Esophagus squamous epithelium (tissue), 5 donors: ENCODE results near the gene THAP10. TPM values are rescaled to one million over a fixed set of nuclear protein-coding genes. Genes with fewer than 3 reads are reported as not detected.

Experiments used
- DNase-seq: peaks from one replicate; lab custom pipeline; 2025; lab: John Stamatoyannopoulos, UW
- H3K27ac ChIP-seq, 4 donors: fragments of 200-600 bp; sonication (generic); one replicate each; pipeline ENCODE4 v1.5.1; 2016 to 2019; ENCODE audit warnings: mild to moderate bottlenecking in 1 of 4
- H3K27me3 ChIP-seq, 4 donors: fragments of 200-600 bp; sonication (generic); 1 replicate in 3 of 4; 2 replicates in 1 of 4; pipeline versions ENCODE4 v1.5.1 to v1.6.0; 2017 to 2021; ENCODE audit warnings: antibody characterized with exemption in 1 of 4
- H3K36me3 ChIP-seq, 3 donors: fragments of 200-600 bp; sonication (generic); one replicate each; pipeline ENCODE4 v1.5.1; 2016 to 2019
- H3K4me1 ChIP-seq, 3 donors: fragments of 200-600 bp; sonication (generic); one replicate each; pipeline ENCODE4 v1.5.1; 2017 to 2019
- H3K4me3 ChIP-seq, 4 donors: fragments of 200-600 bp; sonication (generic); 1 replicate in 3 of 4; 2 replicates in 1 of 4; pipeline ENCODE4 v1.5.1; 2016 to 2019; ENCODE audit warnings: mild to moderate bottlenecking in 2 of 4, moderate library complexity in 1 of 4
- H3K9me3 ChIP-seq, 3 donors: fragments of 200-600 bp; sonication (generic); one replicate each; pipeline ENCODE4 v1.5.1; 2016 to 2019
- POLR2A ChIP-seq, 4 donors: fragments of 450-650 bp; IDR thresholded peaks; one replicate each; pipeline ENCODE4 v1.6.1; 2017; ENCODE audit warnings: antibody characterized with exemption in 4 of 4, mild to moderate bottlenecking in 4 of 4, moderate library complexity in 3 of 4
- WGBS, 2 donors: methylation state at CpG; one replicate each; pipeline ENCODE4 v1.1.5; 2018; 5-methylcytosine and 5-hydroxymethylcytosine counted together
- intact Hi-C: fragments of 100-400 bp; cut with DNase I; formaldehyde crosslinking; loops from one replicate; pipeline ENCODE4 v1.15.0; 2022
- total RNA-seq, 4 donors: library from RNA; depleted of rRNA; stranded (reverse); fragments of >200 nt; gene quantifications; one replicate each; pipeline ENCODE4 v1.1.0, GENCODE V29; 2016
- TF ChIP-seq, protein P1 (sequence below), 6 experiments: fragments of 450-650 bp in 4 of 6; fragments of 200-600 bp in 2 of 6; sonication (generic) in 2 of 6; IDR thresholded peaks; one replicate each; pipeline ENCODE4 v1.5.1; 2016 to 2019; ENCODE audit warnings: antibody characterized with exemption in 6 of 6, mild to moderate bottlenecking in 4 of 6, moderate library complexity in 4 of 6
- donor health status: DM: yes; HTN: yes; CAD: no.

The THAP10 gene
- total RNA-seq, 4 donors from 2014 or later, result 1.5 to 3.0 (median 2.3) TPM

DNA sequence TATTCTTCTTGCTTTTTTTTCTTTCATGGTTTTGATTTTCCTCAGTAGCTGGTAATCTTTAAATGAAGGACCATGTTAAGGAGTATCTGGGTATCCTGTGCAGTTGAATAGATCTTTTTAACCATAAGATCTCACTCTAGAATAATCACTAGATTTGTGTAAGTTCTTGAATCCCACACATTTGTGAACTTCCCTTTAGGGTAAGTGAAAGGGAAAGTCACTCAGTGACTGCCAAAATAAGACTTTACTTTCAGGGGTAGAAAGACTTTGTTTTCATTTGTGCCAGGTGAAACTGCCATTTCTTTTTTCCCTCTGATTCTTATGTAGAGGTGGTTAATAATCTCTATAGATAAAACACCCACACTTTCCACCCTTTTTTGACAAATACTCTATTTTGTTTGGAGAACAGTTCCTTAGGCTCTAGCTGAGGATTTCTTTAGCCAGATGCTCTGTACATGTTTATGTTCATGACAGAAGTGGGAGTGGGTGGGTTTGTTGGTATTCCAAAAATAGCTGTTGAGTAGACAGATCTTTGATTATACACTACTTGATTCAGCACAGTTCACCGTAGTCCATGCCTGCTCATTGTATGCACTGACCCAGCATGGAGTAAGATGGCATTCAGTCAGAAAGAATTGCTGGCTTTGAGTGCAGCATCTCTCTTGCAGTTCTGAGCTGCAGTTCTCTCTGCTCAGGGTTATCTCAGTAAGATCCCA lies 28.9 kb upstream of the THAP10 start:
- Histone ChIP-seq H3K27ac (no peak overlapping the region), H3K9me3 (no peaks in the 10 kb centered on the region), H3K27me3 (no peaks in the 10 kb centered on the region), H3K4me3 (no peak overlapping the region), H3K4me1 (no peaks in the 10 kb centered on the region), H3K36me3 (no peaks in the 10 kb centered on the region)
- no peak for DNase-seq
- 27 to 50% methylated on average over 1 of the region's 1 CpG for WGBS, 2 donors
- intact Hi-C loops, result no loop called here
- no peak for TF ChIP-seq POLR2A (IDR thresholded peaks at IDR 0.05)
- TF ChIP-seq, protein P1, sequence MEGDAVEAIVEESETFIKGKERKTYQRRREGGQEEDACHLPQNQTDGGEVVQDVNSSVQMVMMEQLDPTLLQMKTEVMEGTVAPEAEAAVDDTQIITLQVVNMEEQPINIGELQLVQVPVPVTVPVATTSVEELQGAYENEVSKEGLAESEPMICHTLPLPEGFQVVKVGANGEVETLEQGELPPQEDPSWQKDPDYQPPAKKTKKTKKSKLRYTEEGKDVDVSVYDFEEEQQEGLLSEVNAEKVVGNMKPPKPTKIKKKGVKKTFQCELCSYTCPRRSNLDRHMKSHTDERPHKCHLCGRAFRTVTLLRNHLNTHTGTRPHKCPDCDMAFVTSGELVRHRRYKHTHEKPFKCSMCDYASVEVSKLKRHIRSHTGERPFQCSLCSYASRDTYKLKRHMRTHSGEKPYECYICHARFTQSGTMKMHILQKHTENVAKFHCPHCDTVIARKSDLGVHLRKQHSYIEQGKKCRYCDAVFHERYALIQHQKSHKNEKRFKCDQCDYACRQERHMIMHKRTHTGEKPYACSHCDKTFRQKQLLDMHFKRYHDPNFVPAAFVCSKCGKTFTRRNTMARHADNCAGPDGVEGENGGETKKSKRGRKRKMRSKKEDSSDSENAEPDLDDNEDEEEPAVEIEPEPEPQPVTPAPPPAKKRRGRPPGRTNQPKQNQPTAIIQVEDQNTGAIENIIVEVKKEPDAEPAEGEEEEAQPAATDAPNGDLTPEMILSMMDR (IDR thresholded peaks at IDR 0.05), result no peak

DNA sequence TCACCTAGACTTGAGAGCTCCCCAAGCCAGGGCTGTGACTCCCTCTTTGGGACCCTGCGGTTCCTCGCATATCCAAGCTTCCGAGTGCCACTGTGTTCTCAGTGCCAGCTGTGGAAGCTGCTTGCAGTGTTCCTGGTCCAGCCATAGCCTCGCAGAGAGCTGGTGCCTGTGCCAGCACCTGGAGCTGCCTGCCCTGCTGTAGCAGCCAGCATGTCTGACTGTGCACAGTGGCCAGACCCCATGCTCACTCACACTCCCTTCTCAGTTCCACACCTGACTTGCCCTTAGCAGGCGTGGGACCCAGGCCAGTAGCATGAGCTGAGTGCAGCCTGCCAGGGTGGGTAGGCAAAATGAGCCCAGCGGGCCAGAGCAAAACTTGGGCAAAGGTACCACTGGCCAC lies 25.7 kb upstream of the THAP10 start:
- H3K27me3 ChIP-seq, result no peaks in the 10 kb centered on the region
- no peak for DNase-seq
- no peaks in the 10 kb centered on the region for H3K4me1 ChIP-seq
- no peak for TF ChIP-seq POLR2A (IDR thresholded peaks at IDR 0.05)
- TF ChIP-seq, protein P1 (IDR thresholded peaks at IDR 0.05), result no peak
- intact Hi-C loops, result no loop called here
- WGBS, 2 donors, result 75 to 98% methylated on average over 3 to 6 of the region's 6 CpGs
- H3K36me3 ChIP-seq, result no peaks in the 10 kb centered on the region
- H3K27ac ChIP-seq, result no peak overlapping the region
- H3K9me3 ChIP-seq, result no peaks in the 10 kb centered on the region
- H3K4me3 ChIP-seq, result no peak overlapping the region

DNA sequence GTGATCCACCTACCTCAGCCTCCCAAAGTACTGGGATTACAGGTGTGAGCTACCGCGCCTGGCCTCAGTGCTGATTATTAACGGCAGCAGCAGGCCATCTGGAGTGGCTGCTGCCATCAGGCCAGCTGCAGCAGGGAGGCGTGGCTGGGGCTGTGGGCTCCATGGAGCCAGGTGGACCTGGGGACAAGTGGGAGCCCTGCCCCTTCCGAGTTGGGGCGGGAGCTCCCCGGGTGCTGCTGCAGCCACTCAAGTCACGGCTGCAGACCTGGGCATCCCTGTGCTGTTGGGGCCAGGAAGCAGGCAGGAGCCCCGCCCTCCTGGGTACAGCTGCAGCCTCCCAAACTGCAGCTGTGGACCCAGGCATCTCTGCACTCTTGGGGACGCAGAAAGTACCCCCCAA lies 24.3 kb upstream of the THAP10 start:
- Histone ChIP-seq H3K4me1 (no peaks in the 10 kb centered on the region), H3K27me3 (no peaks in the 10 kb centered on the region), H3K36me3 (no peaks in the 10 kb centered on the region), H3K27ac (no peak overlapping the region), H3K4me3 (no peak overlapping the region), H3K9me3 (no peaks in the 10 kb centered on the region)
- TF ChIP-seq POLR2A (IDR thresholded peaks at IDR 0.05), result no peak
- intact Hi-C loops, result no loop called here
- DNase-seq, result no peak
- WGBS, 2 donors, result 94 to 100% methylated on average over 1 to 2 of the region's 10 CpGs

DNA sequence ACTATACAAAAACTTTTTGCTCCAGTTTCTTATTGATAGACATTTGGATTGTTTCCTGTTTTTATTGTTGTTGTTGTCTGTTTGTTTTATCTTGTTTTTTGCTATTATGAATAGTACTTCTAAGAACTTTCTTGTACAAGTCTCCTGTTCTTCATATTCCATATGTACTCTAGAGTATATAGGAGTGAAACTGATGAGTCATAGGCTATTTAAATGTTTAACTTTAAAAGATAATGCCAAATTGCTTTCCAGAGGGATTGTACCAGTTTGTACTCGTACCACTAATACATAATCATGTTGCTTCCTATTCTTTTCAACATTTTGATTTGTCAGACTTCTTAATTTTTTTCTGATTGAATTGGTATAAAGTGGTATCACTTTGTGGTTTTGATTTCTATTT lies 20.0 kb upstream of the THAP10 start:
- no peak overlapping the region for H3K4me3 ChIP-seq
- no peaks in the 10 kb centered on the region for H3K4me1 ChIP-seq
- intact Hi-C loops, result no loop called here
- TF ChIP-seq POLR2A (IDR thresholded peaks at IDR 0.05), result no peak
- H3K9me3 ChIP-seq, result peaks cover 7 to 17% (median 12%) of the 10 kb centered on the region in 3 donors
- no peak for DNase-seq
- 33% methylated on average over 1 of the region's 1 CpG for WGBS, 2 donors
- H3K27me3 ChIP-seq, result no peaks in the 10 kb centered on the region
- peaks cover 0 to 18% (median 0%) of the 10 kb centered on the region in 3 donors for H3K36me3 ChIP-seq
- no peak overlapping the region for H3K27ac ChIP-seq

DNA sequence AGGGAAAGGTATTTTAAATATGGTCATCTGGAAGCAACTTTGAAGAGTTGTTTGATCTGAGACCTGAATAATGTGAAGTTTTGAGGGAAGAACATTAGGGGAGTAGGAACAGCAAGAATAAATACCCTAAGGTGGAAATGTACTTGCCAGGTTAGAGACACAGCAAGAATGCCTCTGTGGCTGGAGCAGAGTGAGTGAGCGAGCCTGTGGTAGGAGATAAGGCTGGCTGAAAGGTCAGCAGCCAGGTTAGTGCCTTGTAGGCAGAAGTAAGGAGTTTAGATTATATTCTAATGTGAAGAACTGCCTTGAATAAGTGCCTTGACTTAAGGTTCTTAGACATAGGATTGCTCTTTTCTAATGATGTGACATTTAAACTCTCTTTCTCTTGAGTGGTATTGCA lies 18.7 kb upstream of the THAP10 start:
- Histone ChIP-seq H3K36me3 (peaks cover 0 to 23% (median 0%) of the 10 kb centered on the region in 3 donors), H3K27ac (no peak overlapping the region), H3K9me3 (peaks cover 8 to 19% (median 12%) of the 10 kb centered on the region in 3 donors), H3K4me1 (no peaks in the 10 kb centered on the region), H3K4me3 (no peak overlapping the region), H3K27me3 (no peaks in the 10 kb centered on the region)
- intact Hi-C loops, result no loop called here
- TF ChIP-seq POLR2A (IDR thresholded peaks at IDR 0.05), result no peak
- TF ChIP-seq, protein P1 (IDR thresholded peaks at IDR 0.05), result no peak
- no peak for DNase-seq
- 81 to 100% methylated on average over 1 of the region's 1 CpG for WGBS, 2 donors

DNA sequence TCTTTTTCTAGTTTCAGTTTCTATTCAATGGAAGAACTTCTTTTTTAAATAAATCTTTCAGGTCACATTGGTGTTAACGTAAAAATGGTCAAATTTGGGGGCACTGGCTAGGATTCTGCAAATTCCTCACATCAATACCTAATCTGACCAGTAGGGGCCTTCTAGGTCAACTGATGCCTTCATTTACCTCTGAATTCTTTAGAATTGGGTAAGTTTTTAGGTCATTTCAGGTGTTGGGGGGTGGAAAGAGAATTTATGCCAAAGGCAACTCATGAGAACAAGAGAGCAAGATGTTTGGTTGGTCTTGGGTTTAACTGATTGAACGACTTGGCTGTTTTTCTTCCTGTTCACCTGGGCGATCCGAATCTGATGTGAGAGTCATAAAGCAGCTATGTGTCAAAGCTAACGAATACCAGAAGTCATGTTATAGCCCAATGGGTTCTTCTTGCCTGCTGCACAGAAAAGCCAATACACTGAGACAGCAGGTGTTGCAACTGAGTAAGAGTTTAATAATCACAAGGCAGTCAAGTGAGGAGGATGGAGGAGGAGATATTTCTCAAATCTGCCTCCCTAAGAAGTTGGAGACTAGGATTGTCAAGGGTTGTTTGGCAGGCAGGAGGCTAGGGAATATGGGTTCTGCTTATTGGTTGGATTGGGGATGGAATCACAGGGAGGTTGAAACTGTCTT lies 15.7 kb upstream of the THAP10 start:
- DNase-seq, result no peak
- TF ChIP-seq POLR2A (IDR thresholded peaks at IDR 0.05), result no peak
- TF ChIP-seq, protein P1 (IDR thresholded peaks at IDR 0.05), result peak in 1 of 6 experiments; percentile 15
- no peaks in the 10 kb centered on the region for H3K4me1 ChIP-seq
- H3K9me3 ChIP-seq, result peaks cover 8 to 19% (median 12%) of the 10 kb centered on the region in 3 donors
- peaks cover 0 to 23% (median 0%) of the 10 kb centered on the region in 3 donors for H3K36me3 ChIP-seq
- 85 to 86% methylated on average over 5 of the region's 5 CpGs for WGBS, 2 donors
- H3K4me3 ChIP-seq, result no peak overlapping the region
- no peaks in the 10 kb centered on the region for H3K27me3 ChIP-seq
- H3K27ac ChIP-seq, result no peak overlapping the region
- intact Hi-C loops, result no loop called here
